Neutrophil (primary cell): ENCODE measurements around the gene MYO5A.
"Not testable (repeated sequence)": the region's sequence is repeated elsewhere in the genome, so short reads cannot be mapped to it uniquely, and the experiment has no call there.

ENCODE experiments used
- H3K27ac ChIP-seq: fragments of 200-600 bp; sonication (generic); 2 replicates; pipeline ENCODE4 v1.5.1; 2016; ENCODE audit warnings: mild to moderate bottlenecking, moderate library complexity
- H3K27me3 ChIP-seq: fragments of 200-600 bp; sonication (generic); 2 replicates; pipeline ENCODE4 v1.6.0; 2016; ENCODE audit warnings: mild to moderate bottlenecking
- H3K36me3 ChIP-seq: fragments of 200-600 bp; sonication (generic); 2 replicates; pipeline ENCODE4 v1.5.1; 2017
- H3K4me1 ChIP-seq, 2 experiments: fragments of 200-600 bp in 1 of 2; sonication (generic) in 1 of 2; 1 replicate in 1 of 2; 2 replicates in 1 of 2; pipeline versions ENCODE4 v1.5.1 to v1.6.1; 2013 to 2016; ENCODE audit warnings: low read depth in 1 of 2, low read length in 1 of 2, mild to moderate bottlenecking in 1 of 2, moderate library complexity in 1 of 2; ENCODE audit not compliant: control insufficient read depth in 1 of 2, insufficient read depth in 1 of 2
- H3K4me3 ChIP-seq, 2 experiments: fragments of 200-600 bp in 1 of 2; sonication (generic) in 1 of 2; 1 replicate in 1 of 2; 2 replicates in 1 of 2; pipeline ENCODE4 v1.5.1; 2013 to 2016; ENCODE audit warnings: low read depth in 1 of 2, low read length in 1 of 2, mild to moderate bottlenecking in 1 of 2, moderate library complexity in 1 of 2
- H3K9me3 ChIP-seq: fragments of 200-600 bp; sonication (generic); 2 replicates; pipeline ENCODE4 v1.5.1; 2016
- CTCF ChIP-seq: fragments of 200-600 bp; sonication (generic); IDR thresholded peaks from 2 replicates; pipeline ENCODE4 v1.5.1; 2016; ENCODE audit warnings: antibody characterized with exemption

MYO5A gene

GRCh38 chr15:52287114-52287513, 241.6 kb downstream of the MYO5A start:
- peaks cover 6% of the 10 kb centered on the region for H3K27me3 ChIP-seq

GRCh38 chr15:52285941-52286340, 242.7 kb downstream of the MYO5A start:
- H3K27ac ChIP-seq, H3K36me3 ChIP-seq, H3K4me1 ChIP-seq, H3K27me3 ChIP-seq, H3K4me3 ChIP-seq, H3K9me3 ChIP-seq: not testable (repeated sequence)

More at GRCh38 chr15:52287114-52287513, 241.6 kb downstream of the MYO5A start:
- Histone ChIP-seq H3K36me3 (no peaks in the 10 kb centered on the region), H3K4me1 (no peaks in the 10 kb centered on the region), H3K4me3 (no peak overlapping the region), H3K9me3 (no peaks in the 10 kb centered on the region), H3K27ac (no peak overlapping the region)
- TF ChIP-seq CTCF = no peak

GRCh38 chr15:52284164-52284563, 244.5 kb downstream of the MYO5A start:
- Histone ChIP-seq H3K36me3 (no peaks in the 10 kb centered on the region), H3K4me1 (no peaks in the 10 kb centered on the region), H3K27ac (no peak overlapping the region), H3K9me3 (no peaks in the 10 kb centered on the region), H3K4me3 (no peak overlapping the region), H3K27me3 (no peaks in the 10 kb centered on the region)
- no peak for TF ChIP-seq CTCF

- H3K27me3 ChIP-seq = no peaks in the 10 kb centered on the region
- no peaks in the 10 kb centered on the region for H3K4me1 ChIP-seq
- H3K27ac ChIP-seq = no peak overlapping the region
- H3K36me3 ChIP-seq = no peaks in the 10 kb centered on the region
- no peak for TF ChIP-seq CTCF
- H3K4me3 ChIP-seq = no peak overlapping the region
- H3K9me3 ChIP-seq = no peaks in the 10 kb centered on the region
Measured at GRCh38 chr15:52283281-52283680, 245.4 kb downstream of the MYO5A start.

- H3K9me3 ChIP-seq = no peaks in the 10 kb centered on the region
- TF ChIP-seq CTCF = no peak
- no peak overlapping the region for H3K4me3 ChIP-seq
- no peaks in the 10 kb centered on the region for H3K4me1 ChIP-seq
- no peaks in the 10 kb centered on the region for H3K27me3 ChIP-seq
- H3K36me3 ChIP-seq = no peaks in the 10 kb centered on the region
- H3K27ac ChIP-seq = no peak overlapping the region
Measured at GRCh38 chr15:52282418-52282817, 246.3 kb downstream of the MYO5A start.

- H3K27ac ChIP-seq = no peak overlapping the region
- H3K36me3 ChIP-seq = no peaks in the 10 kb centered on the region
- no peak for TF ChIP-seq CTCF
- no peaks in the 10 kb centered on the region for H3K27me3 ChIP-seq
- no peaks in the 10 kb centered on the region for H3K9me3 ChIP-seq
- H3K4me1 ChIP-seq = no peaks in the 10 kb centered on the region
- H3K4me3 ChIP-seq = no peak overlapping the region
Measured at GRCh38 chr15:52281085-52282035, 247.3 kb downstream of the MYO5A start.
